GM12801 (cell line): ENCODE results near the gene HSD11B2.

Experiments
- TF ChIP-seq, protein P1 (sequence below): IDR thresholded peaks from one replicate; pipeline ENCODE4 v1.5.1; 2011; ENCODE audit warnings: control low read depth; ENCODE audit not compliant: insufficient read length; ENCODE audit errors: extremely low read depth

HSD11B2 gene

DNA sequence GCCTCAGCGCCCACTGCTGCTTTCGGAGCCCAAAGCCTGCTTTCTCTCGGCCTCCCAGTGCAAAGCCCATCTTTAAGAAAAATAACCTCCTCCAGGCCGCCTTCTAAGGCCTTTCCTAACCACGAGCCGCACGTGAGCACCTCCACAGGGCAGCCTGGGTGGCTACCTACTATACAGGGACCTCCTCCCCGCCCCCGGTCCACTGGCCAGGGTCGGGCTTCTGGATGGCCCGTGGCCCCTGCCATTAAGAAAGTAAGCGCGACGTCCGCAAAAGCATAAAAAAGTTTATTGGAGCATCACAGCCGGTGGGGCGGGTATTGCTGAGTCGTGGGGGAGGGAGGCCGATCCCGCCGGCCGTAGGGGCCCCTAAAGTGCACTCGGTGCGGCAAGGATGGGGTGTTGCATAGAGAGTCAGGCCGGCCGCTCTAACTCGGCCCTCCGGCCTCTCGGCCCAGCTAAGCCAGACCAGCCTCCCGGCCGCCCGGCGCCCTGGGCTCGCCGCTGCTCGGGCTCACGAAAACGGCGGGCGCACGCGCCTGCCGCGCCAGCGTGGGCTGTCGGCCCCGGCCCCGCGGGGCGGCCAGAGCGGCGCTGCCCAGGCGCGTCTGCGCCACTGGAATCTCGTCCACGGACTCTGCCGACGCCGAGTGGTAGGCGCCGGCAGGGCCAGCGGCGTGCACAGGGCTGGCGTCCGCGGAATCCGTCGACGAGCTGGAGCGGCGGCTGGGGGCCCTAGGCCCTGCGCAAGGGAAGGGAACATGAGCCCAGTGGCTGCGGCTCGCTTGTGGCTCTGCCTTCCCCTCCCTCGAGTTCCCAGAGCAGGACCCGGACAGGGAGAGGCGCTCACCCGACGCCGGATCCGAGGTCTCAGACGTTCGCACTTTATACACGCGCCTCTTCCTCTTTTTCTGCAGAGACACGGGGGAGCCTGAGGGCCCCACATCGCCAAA is 36.5 kb upstream of the HSD11B2 start:
- TF ChIP-seq, protein P1, sequence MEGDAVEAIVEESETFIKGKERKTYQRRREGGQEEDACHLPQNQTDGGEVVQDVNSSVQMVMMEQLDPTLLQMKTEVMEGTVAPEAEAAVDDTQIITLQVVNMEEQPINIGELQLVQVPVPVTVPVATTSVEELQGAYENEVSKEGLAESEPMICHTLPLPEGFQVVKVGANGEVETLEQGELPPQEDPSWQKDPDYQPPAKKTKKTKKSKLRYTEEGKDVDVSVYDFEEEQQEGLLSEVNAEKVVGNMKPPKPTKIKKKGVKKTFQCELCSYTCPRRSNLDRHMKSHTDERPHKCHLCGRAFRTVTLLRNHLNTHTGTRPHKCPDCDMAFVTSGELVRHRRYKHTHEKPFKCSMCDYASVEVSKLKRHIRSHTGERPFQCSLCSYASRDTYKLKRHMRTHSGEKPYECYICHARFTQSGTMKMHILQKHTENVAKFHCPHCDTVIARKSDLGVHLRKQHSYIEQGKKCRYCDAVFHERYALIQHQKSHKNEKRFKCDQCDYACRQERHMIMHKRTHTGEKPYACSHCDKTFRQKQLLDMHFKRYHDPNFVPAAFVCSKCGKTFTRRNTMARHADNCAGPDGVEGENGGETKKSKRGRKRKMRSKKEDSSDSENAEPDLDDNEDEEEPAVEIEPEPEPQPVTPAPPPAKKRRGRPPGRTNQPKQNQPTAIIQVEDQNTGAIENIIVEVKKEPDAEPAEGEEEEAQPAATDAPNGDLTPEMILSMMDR: no peak

DNA sequence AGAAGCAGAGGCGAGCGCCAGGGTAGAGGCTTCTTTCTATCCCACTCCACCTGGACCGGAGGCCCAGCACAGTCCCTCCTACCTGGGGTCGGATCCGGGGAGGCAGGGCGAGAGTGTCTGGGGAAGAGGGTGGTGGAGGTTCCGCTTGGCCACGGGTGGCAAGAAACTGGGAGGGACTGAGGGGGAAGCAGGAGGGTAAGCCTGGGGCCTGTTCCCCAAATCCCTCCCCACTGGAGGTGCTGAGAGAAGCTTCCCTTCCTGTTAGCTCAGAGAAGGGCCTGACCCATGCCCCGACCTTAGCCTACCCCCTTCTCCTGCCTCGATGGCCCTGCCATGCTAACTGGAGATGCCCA is 35.8 kb upstream of the HSD11B2 start:
- TF ChIP-seq, protein P1: no peak

DNA sequence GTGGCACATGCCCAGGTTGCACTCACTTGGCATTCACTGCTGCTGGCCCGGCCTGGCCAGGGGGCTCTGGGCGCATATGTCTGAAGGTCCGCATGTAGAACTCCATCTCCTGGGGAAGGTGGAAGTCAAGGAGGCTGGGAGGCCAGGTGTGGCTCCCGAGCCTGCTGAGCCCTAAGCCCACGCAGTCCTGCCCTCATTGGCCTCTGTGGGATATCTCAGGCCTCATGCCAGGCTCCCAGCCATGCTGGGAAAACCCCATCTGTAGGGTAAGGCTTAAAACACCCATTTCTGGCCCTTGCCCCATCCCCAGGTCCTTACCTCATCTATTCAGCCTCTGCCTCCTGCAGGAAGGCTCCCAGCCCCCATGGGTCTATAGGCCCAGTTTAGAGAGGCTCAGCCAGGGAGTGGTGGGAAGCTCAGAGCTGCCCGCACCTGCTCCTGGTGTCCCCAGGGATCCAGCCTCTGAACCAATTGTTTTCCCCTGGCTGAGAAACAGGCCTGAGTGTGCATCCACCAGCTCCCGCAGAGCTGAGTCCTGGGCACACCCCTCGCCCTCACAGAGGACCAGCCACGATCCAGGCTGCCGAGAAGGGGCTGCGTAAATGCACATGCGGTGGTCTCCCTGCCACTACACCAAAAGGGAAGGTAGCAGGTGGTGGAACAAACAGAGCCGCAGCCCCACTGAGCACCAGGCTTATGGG is 35.3 kb upstream of the HSD11B2 start:
- TF ChIP-seq, protein P1: no peak

DNA sequence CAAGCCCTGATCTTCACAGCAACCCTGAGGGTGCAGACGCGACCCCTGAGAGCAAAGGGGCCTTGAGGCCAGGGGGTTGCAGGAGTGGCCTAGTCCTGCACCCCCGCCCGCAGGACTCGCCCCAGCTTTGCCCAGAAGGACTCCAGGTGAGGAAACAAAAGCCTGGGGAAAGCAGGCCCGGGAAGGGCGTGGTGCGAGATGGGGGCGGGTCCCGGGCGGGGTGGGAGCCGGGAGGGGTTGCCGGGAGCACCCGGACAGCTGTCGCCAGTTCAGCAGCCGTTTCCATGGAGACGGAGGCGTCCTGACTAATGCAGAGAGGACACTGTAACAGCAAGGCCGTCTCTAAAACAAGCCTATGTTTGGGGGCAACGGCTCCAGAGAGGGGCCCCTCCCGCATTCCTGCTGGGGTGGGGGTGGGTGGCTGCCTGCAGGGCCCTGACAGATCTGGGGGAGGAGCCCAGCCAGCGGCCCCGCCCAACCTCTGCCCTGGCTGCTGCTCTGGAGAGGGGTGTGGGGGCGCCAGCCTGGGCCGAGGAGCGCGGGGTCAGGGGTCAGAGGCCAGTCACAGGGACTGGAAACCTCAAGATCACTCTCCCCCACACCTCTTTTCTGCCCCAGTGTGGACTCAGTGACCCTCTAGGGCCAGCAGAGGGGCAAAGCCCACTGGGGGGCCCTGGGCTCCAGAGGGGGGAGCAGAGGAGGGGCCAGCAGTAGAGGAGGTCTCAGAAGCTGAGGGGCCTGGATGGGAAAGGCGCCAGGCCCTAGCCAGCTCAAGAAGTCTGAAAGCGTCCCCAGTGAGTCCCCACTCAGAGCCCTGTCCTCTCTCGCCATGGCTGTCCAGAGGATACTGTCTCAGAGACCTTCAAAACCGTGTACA is 34.5 kb upstream of the HSD11B2 start:
- TF ChIP-seq, protein P1: no peak

DNA sequence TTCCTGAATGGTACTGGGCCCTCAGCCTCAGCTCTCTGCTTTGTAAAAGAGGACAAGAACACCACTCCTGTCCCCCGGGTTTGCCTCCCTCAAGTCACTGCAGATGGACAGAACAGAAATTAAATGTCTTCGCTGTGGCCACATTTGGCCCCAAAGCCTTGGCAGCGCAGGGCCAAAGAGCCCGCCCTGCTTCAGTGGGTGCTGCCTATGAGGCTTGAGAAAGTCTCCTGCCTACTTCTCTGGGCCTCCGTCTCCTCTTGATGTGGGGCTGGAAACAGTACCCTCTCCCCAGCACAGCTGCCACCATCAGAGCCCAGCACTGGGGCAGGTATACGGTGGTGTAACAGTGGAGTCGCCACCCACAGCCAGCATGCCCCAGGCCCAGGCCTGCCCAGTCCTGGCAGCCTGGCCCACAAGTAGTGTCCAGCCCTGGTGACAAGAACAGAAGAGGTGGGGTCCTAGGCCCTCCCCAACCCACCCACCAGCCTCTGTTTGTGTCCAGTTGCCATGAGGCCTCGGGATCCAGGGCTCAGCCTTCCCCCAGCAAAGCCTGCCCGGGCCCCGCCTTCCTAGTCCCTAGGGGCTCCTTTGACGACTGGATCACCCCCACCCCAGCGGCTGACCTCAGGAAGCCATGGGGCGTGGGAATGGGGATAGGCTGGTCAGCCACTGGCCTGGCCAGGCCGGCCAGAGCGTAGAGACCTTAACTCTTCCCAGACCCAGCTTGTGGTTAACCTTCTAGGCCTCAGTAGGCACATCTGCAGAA is 33.7 kb upstream of the HSD11B2 start:
- TF ChIP-seq, protein P1: no peak

DNA sequence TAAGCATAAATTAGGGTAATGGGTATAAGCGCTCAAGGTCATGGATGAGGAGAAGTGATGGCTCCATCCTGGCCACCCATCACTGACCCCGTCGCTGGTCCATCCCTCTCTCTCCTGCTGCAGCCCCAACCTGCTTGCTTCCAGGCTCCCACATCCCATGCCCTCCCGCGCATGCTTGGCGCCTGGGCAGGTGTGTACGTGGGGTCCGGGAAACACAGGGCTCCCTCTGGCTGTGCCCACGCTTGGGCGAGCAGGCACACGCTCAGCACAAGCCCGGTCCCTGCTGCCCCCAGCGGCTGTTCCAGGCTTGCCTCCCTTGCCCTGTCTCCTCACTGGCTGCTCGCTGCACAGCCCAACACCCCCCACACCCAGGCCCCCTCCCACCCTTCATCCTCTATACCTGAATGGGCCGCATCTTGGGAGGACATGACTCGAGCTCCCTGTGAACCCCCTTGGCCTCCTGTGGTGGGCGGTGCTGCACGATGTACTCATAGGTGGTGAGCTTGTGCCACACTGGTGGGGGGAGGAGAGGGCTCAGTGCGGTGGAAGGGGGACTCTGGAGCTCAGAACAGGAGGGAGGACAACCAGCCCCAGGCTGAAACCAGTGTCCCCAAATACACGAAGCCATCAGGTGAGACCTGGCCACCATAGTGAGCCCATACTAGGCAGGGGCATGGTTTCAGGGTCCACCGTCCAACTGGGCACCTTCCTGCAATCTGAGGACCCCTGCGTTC is 32.9 kb upstream of the HSD11B2 start:
- TF ChIP-seq, protein P1: no peak
